ENCODE measurements around the gene PECR.

The PECR gene

GRCh38 chr2:216044883-216045486 lies 36.6 kb downstream of the PECR start:
- DNase-seq (no peak), ATAC-seq (replicated peaks) (no peak)
- H3K4me3 Mint-ChIP-seq: no peak overlapping the region
- no peaks in the 10 kb centered on the region for H3K27me3 Mint-ChIP-seq
- H3K9me3 Mint-ChIP-seq: no peaks in the 10 kb centered on the region
- H3K4me1 Mint-ChIP-seq: no peaks in the 10 kb centered on the region
- no peak overlapping the region for H3K27ac Mint-ChIP-seq
- peaks cover 9 to 21% of the 10 kb centered on the region in 2 donors for H3K36me3 Mint-ChIP-seq

DNA sequence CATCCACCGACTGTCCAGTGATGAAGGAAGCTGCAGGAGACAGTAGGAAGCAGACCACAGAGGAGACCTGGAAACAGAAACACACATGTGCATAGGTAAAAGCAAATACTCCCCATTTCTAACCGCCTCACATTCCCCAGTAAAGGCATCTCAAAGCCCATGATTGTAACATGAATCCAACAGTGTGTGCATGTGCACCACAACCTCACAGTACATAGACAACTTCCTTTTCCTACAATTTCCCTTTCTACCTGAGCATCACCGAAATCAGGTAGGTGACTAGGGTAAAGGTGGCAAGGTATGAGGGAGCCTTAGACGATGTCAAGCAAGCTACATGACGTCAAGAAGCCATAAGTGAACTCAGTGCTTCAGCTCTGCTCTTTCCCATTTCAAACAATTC lies 37.7 kb downstream of the PECR start:
- Mint-ChIP-seq H3K4me3 (no peak overlapping the region), H3K36me3 (peaks cover 14 to 29% of the 10 kb centered on the region in 2 donors), H3K9me3 (no peaks in the 10 kb centered on the region), H3K27me3 (no peaks in the 10 kb centered on the region), H3K27ac (no peak overlapping the region), H3K4me1 (no peaks in the 10 kb centered on the region)
- ATAC-seq (replicated peaks) (no peak), DNase-seq (no peak)

DNA sequence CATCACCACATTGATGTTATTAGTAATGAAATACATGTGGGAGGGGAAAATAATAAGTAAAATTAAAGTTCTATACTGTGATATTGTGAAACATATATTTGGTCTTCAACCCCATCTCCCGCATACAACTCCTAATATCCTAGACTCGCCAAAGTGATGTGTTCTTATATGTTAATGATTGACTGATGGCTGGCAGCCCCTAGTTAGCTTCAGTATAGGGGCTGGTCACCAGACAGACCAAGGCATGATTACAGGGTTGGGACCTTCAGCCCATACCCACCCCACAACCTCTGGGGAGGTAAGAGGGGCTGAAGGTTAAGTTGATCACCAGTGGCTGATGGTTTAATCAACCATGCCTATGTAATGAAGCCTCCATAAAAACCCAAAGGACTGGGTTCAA lies 40.2 kb downstream of the PECR start:
- no peaks in the 10 kb centered on the region for H3K4me1 Mint-ChIP-seq

GRCh38 chr2:216039918-216040317 lies 41.7 kb downstream of the PECR start:
- H3K9me3 Mint-ChIP-seq: no peaks in the 10 kb centered on the region
- no peaks in the 10 kb centered on the region for H3K4me1 Mint-ChIP-seq
- no peaks in the 10 kb centered on the region for H3K27me3 Mint-ChIP-seq
- peaks cover 14 to 28% of the 10 kb centered on the region in 2 donors for H3K36me3 Mint-ChIP-seq
- DNase-seq (no peak), ATAC-seq (replicated peaks) (no peak)
- no peak overlapping the region for H3K4me3 Mint-ChIP-seq
- no peak overlapping the region for H3K27ac Mint-ChIP-seq

More for the DNA sequence above, 40.2 kb downstream of the PECR start:
- ATAC-seq (replicated peaks) (no peak), DNase-seq (no peak)
- H3K27ac Mint-ChIP-seq: no peak overlapping the region
- H3K27me3 Mint-ChIP-seq: no peaks in the 10 kb centered on the region
- no peak overlapping the region for H3K4me3 Mint-ChIP-seq
- H3K9me3 Mint-ChIP-seq: no peaks in the 10 kb centered on the region
- H3K36me3 Mint-ChIP-seq: peaks cover 14 to 28% of the 10 kb centered on the region in 2 donors

- Mint-ChIP-seq H3K9me3 (no peaks in the 10 kb centered on the region), H3K4me3 (no peak overlapping the region), H3K27me3 (no peaks in the 10 kb centered on the region), H3K4me1 (peaks cover 22 to 27% of the 10 kb centered on the region in 2 donors), H3K36me3 (peaks cover 9 to 17% of the 10 kb centered on the region in 2 donors), H3K27ac (no peak overlapping the region)
- DNase-seq (peak; percentile 65), ATAC-seq (replicated peaks) (peak; percentile 59 to 76)
These were observed 47.5 kb downstream of the PECR start for GRCh38 chr2:216034065-216034464.

GRCh38 chr2:216033403-216033802 lies 48.2 kb downstream of the PECR start:
- ATAC-seq (replicated peaks) (peak; percentile 30 to 59), DNase-seq (no peak)
- Mint-ChIP-seq H3K36me3 (peaks cover 9 to 17% of the 10 kb centered on the region in 2 donors), H3K27ac (no peak overlapping the region), H3K4me3 (no peak overlapping the region), H3K4me1 (peaks cover 22 to 27% of the 10 kb centered on the region in 2 donors), H3K9me3 (no peaks in the 10 kb centered on the region), H3K27me3 (no peaks in the 10 kb centered on the region)

DNA sequence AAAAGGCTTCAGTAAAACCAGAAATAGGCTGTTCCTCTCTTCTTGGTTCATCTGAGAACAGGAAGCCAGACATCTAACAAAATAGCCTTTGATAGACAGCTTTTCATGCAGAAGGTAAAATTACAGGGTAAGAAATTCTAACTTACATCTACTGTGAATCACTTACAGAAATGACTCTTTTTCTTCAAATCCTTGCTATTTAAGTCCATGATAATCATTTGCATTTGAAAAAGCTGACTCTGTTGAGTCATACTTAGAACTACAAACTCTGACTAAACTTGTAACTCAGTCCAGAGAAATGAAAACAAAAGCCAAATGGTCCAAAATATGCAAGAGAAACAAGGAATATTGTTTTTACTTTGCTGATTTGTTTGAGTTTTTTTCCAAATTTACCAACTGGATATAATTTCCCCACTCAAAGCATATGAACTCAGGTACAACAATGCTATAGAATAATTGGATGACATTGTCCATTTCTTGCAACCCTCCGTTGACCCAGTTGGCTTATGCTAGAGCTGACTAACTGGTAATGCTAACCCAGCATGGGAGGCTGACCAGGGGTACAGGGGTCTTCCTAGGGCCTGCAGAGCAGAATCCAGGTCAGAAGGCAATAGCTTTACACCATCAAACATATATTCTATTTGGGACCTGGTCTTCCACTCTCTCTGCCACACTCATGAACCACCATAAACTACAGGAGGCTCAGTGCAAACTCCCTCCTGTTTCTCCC lies 49.5 kb downstream of the PECR start:
- Mint-ChIP-seq H3K4me1 (peaks cover 22 to 27% of the 10 kb centered on the region in 2 donors), H3K36me3 (peaks cover 12 to 13% of the 10 kb centered on the region in 2 donors), H3K4me3 (peak overlapping the region in 1 of 2 donors; percentile 50), H3K27ac (peak overlapping the region; percentile 44), H3K9me3 (no peaks in the 10 kb centered on the region), H3K27me3 (no peaks in the 10 kb centered on the region)
- peak; percentile 76 to 83 for ATAC-seq (replicated peaks)
- no peak for DNase-seq

DNA sequence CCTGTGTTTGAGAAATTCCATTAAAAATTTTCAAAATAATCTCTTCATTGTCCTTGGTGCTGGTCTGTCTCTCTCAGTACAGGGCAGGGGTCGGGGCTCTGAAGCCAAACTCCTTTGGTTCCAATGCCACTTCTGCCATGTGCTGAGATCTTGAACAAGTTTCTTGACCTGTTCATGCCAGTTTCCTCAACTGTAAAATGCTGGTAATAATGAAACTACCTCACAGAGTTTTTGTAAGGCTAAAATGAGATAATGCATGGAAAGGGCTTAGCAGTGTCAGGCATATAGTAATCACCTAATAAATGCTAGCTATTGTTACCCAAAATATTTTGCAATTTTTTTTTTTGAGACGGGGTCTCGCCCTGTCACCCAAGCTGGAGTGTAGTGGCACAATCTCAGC lies 51.4 kb downstream of the PECR start:
- Mint-ChIP-seq H3K9me3 (no peaks in the 10 kb centered on the region), H3K36me3 (peaks cover 12 to 13% of the 10 kb centered on the region in 2 donors), H3K4me1 (peaks cover 22 to 27% of the 10 kb centered on the region in 2 donors), H3K27ac (no peak overlapping the region), H3K27me3 (no peaks in the 10 kb centered on the region), H3K4me3 (no peak overlapping the region)
- peak in 1 of 2 donors; percentile 17 for ATAC-seq (replicated peaks)
- DNase-seq: no peak

- no peak overlapping the region for H3K4me3 Mint-ChIP-seq
- peaks cover 12% of the 10 kb centered on the region in 2 donors for H3K36me3 Mint-ChIP-seq
- H3K4me1 Mint-ChIP-seq: peaks cover 22 to 27% of the 10 kb centered on the region in 2 donors
- H3K9me3 Mint-ChIP-seq: no peaks in the 10 kb centered on the region
- DNase-seq: no peak
- no peak overlapping the region for H3K27ac Mint-ChIP-seq
- no peaks in the 10 kb centered on the region for H3K27me3 Mint-ChIP-seq
- no peak for ATAC-seq (replicated peaks)
These were observed 52.0 kb downstream of the PECR start for GRCh38 chr2:216029416-216030129.

DNA sequence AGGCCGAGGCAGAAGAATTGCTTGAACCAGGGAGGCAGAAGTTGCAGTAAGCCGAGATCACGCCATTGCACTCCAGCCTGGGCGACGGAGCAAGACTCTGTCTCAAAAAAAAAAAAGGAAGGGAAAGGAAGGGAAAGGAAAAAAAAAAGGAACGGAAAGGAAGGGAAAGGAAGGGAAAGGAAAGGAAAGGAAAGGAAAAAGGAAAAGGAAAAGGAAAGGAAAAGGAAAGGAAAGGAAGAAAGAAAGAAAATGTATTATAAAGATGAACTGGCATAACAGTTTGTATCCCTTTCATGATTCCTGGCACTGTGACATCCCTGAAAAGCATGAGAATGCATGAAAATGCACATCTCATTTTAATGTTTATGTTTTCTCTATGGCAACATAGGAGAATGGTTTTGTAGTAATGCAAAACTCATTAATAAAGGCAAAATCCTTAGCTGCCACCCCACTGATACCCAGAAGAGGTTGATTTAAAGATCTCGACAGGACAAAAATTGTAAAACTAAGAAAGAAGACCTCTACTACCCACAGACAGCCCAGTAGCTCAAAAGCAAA lies 56.8 kb downstream of the PECR start:
- Mint-ChIP-seq H3K36me3 (peaks cover 0 to 3% of the 10 kb centered on the region in 2 donors), H3K27me3 (no peaks in the 10 kb centered on the region), H3K4me3 (no peak overlapping the region), H3K9me3 (no peaks in the 10 kb centered on the region), H3K4me1 (peaks cover 3 to 10% of the 10 kb centered on the region in 2 donors), H3K27ac (no peak overlapping the region)
- DNase-seq (no peak), ATAC-seq (replicated peaks) (no peak)

- no peak overlapping the region for H3K27ac Mint-ChIP-seq
- DNase-seq (peak; percentile 33), ATAC-seq (replicated peaks) (peak; percentile 78 to 91)
These were observed 58.5 kb downstream of the PECR start for GRCh38 chr2:216023055-216023648.

GRCh38 chr2:216021768-216022565 lies 59.6 kb downstream of the PECR start:
- H3K4me1 Mint-ChIP-seq: peaks cover 11 to 18% of the 10 kb centered on the region in 2 donors
- H3K27me3 Mint-ChIP-seq: no peaks in the 10 kb centered on the region
- H3K4me3 Mint-ChIP-seq: no peak overlapping the region
- H3K36me3 Mint-ChIP-seq: peaks cover 3 to 15% of the 10 kb centered on the region in 2 donors
- H3K27ac Mint-ChIP-seq: no peak overlapping the region
- DNase-seq (no peak), ATAC-seq (replicated peaks) (no peak)
- no peaks in the 10 kb centered on the region for H3K9me3 Mint-ChIP-seq

More at GRCh38 chr2:216023055-216023648, 58.5 kb downstream of the PECR start:
- no peaks in the 10 kb centered on the region for H3K27me3 Mint-ChIP-seq
- no peaks in the 10 kb centered on the region for H3K9me3 Mint-ChIP-seq
- H3K36me3 Mint-ChIP-seq: peaks cover 5 to 7% of the 10 kb centered on the region in 2 donors
- peaks cover 7 to 10% of the 10 kb centered on the region in 2 donors for H3K4me1 Mint-ChIP-seq
- no peak overlapping the region for H3K4me3 Mint-ChIP-seq

DNA sequence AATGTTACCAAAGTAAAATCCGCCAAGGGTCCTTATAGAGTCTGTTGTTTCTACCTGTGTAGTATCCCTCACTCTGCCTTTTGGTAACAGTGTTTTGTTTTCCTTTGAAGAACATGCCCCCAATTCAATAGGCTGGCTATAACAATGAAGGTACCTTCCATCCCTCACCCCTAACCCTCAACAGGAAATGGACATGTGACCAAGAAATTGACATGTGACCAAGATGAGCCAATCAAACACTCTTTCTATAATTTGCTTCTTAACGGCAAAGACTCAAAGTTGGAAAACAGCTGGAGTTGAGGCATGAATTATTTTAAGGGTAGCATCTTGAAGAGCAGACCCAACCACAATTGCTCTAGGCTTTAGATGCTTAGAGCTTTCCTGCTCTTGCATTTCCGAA lies 62.9 kb downstream of the PECR start:
- H3K4me3 Mint-ChIP-seq: no peak overlapping the region

More for the DNA sequence above, 62.9 kb downstream of the PECR start:
- Mint-ChIP-seq H3K27me3 (no peaks in the 10 kb centered on the region), H3K27ac (no peak overlapping the region), H3K36me3 (peaks cover 9 to 27% of the 10 kb centered on the region in 2 donors), H3K4me1 (peaks cover 35 to 47% of the 10 kb centered on the region in 2 donors), H3K9me3 (peaks cover 4 to 8% of the 10 kb centered on the region in 2 donors)
- ATAC-seq (replicated peaks) (no peak), DNase-seq (no peak)
